ENCODE data around the gene STAM2.

GRCh38 chr2:152088006-152088405 lies 87.6 kb downstream of the STAM2 start:
- no peak for TF ChIP-seq CTCF (CRISPR knock-in tag; IDR thresholded peaks at IDR 0.05)
- TF ChIP-seq KAT7 (CRISPR knock-in tag; IDR thresholded peaks at IDR 0.05; ENCODE audit: borderline replicate concordance): no peak
- no peak for TF ChIP-seq RBM22 (optimal IDR thresholded peaks at IDR 0.05; ENCODE audit: low read length)
- no peak for TF ChIP-seq E2F1 (CRISPR knock-in tag; IDR thresholded peaks at IDR 0.05)
- no peak for TF ChIP-seq TCF7 (IDR thresholded peaks at IDR 0.05; ENCODE audit: low read depth)
- no peak for TF ChIP-seq ZBTB42 (CRISPR knock-in tag; IDR thresholded peaks at IDR 0.05)
- TF ChIP-seq JDP2 (CRISPR knock-in tag; IDR thresholded peaks at IDR 0.05; ENCODE audit: borderline replicate concordance): no peak
